Activated CD8-positive, alpha-beta memory T cell treated with anti-CD3 and anti-CD28 coated beads for 1 hour (primary cell): ENCODE results near the gene TRMT5.

Experiments
- DNase-seq, 2 donors: peaks; one replicate each; pipeline ENCODE4 v3.0.0-alpha.2; 2020; ENCODE audit warnings: low read depth in 1 of 2; ENCODE audit errors: extremely low read depth in 1 of 2

The TRMT5 gene, protein sequence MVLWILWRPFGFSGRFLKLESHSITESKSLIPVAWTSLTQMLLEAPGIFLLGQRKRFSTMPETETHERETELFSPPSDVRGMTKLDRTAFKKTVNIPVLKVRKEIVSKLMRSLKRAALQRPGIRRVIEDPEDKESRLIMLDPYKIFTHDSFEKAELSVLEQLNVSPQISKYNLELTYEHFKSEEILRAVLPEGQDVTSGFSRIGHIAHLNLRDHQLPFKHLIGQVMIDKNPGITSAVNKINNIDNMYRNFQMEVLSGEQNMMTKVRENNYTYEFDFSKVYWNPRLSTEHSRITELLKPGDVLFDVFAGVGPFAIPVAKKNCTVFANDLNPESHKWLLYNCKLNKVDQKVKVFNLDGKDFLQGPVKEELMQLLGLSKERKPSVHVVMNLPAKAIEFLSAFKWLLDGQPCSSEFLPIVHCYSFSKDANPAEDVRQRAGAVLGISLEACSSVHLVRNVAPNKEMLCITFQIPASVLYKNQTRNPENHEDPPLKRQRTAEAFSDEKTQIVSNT

GRCh38 chr14:60980811-60981632 is at the start of gene TRMT5, which contains the start of gene SLC38A6:
Gene TRMT5, minus strand, starts transcription at chr14:60981079. Its CDS starts 106 bp downstream, at chr14:60980973.
Gene SLC38A6, plus strand, starts transcription at chr14:60981245. Its CDS starts 33 bp downstream, at chr14:60981278.
- peak; percentile 76 to 82 for DNase-seq

GRCh38 chr14:61026526-61026925 is 45.6 kb upstream of the TRMT5 start:
- no peak for DNase-seq

- DNase-seq, result peak; percentile 15 to 17
These were observed 44.7 kb upstream of the TRMT5 start for GRCh38 chr14:61025251-61026223.

- DNase-seq, result no peak
These were observed 38.7 kb upstream of the TRMT5 start for GRCh38 chr14:61019537-61019936.

GRCh38 chr14:61003571-61003970 is 22.7 kb upstream of the TRMT5 start:
- no peak for DNase-seq

GRCh38 chr14:60999536-60999935 is 18.7 kb upstream of the TRMT5 start:
- DNase-seq, result no peak

DNA sequence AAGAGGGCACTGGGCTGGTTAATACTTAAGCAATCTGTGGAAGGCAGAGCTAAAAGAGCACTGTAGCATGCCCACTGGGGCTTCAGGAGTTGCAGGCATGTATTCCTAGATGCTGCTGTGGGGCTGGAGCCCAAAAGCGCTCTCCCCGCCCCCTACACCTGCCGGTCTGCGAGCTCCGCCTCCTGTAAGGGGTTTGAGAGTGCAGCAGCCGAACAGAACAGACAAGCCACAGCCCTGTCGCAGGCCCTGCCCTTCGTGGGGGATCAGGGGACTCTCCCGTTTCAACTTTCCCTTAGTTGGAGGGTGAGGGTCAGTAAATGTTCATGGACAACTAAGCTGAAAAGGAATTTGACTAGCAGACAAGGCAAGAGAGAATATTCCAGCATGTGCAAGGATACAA is 17.7 kb upstream of the TRMT5 start:
- no peak for DNase-seq

DNA sequence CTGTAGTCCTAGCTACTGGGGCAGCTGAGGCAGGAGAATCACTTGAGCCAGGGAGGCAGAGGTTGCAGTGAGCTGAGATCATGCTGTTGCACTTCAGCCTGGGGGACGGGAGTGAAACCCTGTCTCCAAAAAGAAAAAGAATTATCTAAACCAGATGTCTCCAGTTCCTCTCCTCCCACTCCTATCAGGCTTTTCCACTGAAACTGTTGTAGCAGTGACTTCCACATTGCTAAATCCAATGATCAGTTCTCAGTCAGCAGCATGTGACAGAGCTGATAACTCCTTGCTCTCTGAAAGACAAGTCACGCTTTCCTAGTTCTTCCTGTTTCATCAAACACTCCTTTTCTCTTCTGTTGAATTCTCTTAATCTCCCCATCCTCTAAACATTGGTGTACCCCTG is 8.7 kb upstream of the TRMT5 start:
- DNase-seq, result no peak

- DNase-seq, result no peak
These were observed 5.6 kb upstream of the TRMT5 start for GRCh38 chr14:60986500-60986899.

DNA sequence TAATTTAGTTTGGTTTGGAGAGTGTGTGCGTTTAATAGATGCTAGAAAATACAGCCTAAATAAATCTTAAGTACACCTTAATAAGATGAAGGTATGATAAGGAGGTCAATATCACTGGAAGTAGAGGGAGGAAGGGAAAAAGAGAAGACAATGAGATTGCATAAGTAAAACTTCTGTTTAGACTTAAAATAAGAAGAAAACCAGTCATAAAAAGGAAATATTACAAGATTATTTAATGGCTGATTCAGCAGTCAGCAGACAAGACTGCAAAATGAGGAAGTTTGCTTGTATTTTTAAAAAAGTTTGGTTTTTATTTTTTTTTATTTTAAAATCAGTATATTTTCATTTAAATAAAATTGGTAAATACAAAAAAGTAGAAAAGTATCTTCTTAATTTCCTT is 3.3 kb upstream of the TRMT5 start:
- DNase-seq, result no peak

DNA sequence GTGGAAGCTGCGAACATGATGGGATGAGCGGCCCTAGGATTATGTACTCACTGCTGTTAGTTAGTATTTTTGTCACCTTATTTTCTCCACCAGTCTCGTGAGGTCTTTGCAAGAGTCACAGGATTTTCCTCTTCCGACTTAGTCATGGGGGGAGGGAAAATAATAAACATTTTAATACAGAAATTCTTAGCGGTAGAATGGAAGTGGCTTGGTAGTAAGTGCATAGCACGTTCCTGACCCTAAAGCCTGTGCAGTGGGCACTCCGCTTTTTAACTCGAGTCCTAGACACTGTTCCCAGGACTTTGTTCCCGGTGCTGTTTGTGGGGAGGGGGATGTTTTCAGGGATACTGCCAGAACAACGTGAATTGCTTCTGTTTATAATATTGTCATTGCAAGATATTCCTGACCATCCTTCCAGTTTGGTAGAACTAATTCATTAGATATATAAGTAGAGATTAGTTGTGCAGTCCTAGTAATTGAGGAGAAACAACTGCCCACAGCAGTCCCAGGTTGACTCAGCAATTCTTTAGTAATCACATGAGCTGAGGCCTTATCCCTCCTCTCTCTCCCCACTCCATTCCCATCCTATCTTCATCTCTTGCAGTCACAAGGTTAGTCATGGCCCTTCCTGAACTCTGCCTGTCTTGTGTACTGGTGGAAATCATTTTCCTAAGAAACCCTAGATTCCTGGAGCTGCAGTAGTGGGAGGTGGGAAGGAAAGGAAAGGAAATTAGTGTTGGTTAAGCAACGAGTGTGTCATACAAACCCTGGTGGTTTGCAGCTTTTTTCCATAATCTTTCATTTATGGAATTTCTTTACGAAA is 965 bp upstream of the TRMT5 start:
- DNase-seq, result no peak

DNA sequence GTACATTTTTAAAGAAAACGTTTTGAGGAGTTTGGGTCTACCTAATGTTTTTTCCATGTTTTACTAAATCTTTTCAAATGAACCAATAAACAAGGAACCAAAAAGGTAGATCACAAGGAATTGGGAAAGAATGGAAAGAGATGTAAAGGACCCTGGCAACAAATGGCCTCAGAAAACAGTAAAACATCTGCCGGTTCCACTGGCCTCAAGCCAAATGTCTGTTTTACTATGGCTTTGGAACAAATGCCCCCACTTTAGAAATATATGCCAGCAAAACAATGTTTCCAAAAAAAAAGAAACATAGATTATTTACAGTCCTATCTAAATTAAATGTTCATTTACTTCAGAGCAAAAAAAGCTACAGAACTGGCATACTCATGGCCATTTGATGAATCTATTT is 3.0 kb downstream of the TRMT5 start:
- no peak for DNase-seq

DNA sequence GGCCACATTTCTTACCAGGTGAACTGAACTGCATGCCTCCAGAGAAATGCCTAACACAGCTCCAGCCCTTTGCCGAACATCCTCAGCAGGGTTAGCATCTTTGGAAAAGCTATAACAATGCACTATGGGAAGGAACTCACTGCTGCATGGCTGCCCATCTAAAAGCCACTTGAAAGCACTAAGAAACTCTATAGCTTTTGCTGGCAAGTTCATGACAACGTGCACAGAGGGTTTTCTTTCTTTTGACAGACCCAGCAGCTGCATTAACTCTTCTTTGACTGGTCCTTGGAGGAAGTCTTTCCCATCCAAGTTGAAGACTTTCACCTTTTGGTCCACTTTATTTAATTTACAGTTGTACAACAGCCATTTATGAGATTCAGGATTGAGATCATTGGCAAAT is 5.3 kb downstream of the TRMT5 start:
- no peak for DNase-seq

DNA sequence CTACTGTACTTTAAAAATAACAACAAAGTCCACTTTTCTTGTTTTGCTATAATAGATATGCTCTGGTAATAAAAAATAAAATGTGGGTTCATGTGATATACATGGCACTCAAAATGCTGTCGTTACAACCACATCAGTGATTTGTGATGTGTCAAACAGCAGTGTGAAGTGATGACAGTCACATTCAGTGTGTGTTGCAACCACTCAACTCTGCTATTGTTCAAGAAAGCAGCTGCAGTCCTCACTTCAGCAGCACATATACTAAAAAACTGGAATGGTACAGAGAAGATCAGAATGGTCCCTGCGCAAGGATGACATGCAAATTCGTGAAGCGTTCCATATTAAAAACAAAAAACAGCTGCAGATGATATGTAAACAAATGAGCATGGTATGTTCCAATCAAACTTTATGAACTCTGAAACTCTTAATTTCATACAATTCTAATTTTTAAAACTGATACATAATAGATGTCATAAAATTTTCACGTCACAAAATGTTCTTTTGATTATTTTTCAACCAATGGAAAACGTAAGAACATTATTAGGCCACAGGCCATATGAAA is 6.7 kb downstream of the TRMT5 start:
- no peak for DNase-seq

DNA sequence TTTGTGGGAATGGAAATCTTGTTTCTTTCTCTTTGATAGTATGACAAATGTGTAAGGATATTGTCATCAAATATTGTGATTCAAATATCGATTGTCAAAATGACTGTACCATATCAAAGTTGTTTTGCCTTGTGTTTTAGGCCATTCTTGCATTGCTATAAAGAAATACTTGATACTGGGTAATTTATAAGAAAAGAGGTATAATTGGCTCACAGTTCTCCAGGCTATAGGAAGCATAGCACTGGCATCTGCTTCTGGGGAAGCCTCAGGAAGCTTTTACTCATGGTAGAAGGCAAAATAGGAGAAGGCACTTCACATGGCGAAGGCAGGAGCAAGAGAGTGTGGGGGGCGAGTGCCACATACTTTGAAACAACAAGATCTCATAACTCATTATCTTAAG is 7.8 kb downstream of the TRMT5 start:
- no peak for DNase-seq

GRCh38 chr14:60972295-60972694 is 8.6 kb downstream of the TRMT5 start:
- DNase-seq, result no peak

- no peak for DNase-seq
These were observed 9.6 kb downstream of the TRMT5 start for GRCh38 chr14:60971271-60971670.

DNA sequence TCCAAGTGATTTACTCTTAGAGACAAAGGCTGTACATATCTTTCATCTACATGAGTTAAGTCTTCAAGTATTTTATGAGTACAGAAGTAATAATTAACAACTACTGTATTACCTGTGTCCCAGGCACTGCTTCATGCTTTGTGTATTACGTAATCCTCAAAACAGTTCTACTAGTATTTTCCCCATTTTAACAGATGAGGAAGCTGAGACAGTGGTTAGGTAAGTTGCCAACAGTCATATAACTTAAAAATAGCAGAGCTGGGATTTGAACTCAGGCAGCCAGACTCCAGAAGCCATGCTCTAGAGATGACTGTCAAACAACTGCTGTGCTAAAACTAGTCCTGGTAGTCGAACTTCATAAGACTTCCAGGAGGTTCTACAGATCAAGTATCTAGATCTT is 10.7 kb downstream of the TRMT5 start:
- no peak for DNase-seq

DNA sequence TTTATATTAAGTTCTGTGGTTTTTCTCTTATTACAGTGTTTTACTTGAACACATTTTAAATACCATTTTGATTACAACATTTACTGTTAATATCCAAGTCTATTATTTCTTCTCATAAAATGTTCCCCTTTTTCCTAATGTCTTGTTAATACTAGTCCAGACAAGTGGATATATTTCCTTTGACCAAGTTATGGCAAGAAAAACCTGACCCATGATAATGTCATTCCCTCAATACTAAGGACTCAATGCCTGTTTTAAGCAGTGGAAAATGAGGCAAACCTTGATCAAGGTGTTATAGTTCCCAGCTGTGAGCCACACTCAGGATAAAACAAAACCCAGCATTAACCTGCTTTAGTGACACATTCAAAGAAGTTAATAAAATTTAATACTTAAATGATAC is 12.2 kb downstream of the TRMT5 start:
- no peak for DNase-seq
